Endothelial cell of umbilical vein (primary cell): Measurements from ENCODE around the gene TMEM129. TPM values are rescaled to one million over a fixed set of nuclear protein-coding genes. Genes with fewer than 3 reads are reported as not detected.

Source experiments
- BruUV-seq: library from RNA; stranded (reverse); fragments of 400-500 nt; replicated peaks from 2 replicates; lab custom pipeline; 2021; lab: Mats Ljungman, UMichigan
- CTCF ChIA-PET: fragments of 300-600, 350-600 bp; sonication (Branson Sonifier 250); formaldehyde crosslinking; loops from one replicate; lab custom pipeline; 2021; ENCODE audit warnings: antibody characterized with exemption, inconsistent platforms; lab: Charles Lee
- POLR2A ChIA-PET: fragments of 300-600, 350-600 bp; sonication (Branson Sonifier 250); formaldehyde crosslinking; loops from one replicate; lab custom pipeline; 2021; ENCODE audit warnings: antibody characterized with exemption, inconsistent platforms; lab: Charles Lee
- DNase-seq: peaks from one replicate; pipeline ENCODE4 v3.0.0-alpha.2; 2011; ENCODE audit warnings: low read depth, low spot score
- FAIRE-seq: peaks from 2 replicates; lab custom pipeline; 2011; peaks lifted over from hg19 to GRCh38; lab: Jason Lieb, UNC
- H2AFZ ChIP-seq: 2 replicates; pipeline ENCODE4 v1.6.0; 2012; ENCODE audit warnings: low read depth, low read length, control low read depth, inconsistent platforms
- H3K27ac ChIP-seq: 2 replicates; pipeline ENCODE4 v1.5.1; 2011; ENCODE audit warnings: low read depth, mild to moderate bottlenecking, control low read depth, low read length, moderate library complexity; ENCODE audit not compliant: insufficient read depth
- H3K27me3 ChIP-seq, 2 experiments: 2 replicates each; pipeline versions ENCODE4 v1.6.0 to v1.6.1; 2011; ENCODE audit warnings: low read length in 2 of 2, mixed read lengths in 1 of 2; ENCODE audit not compliant: control insufficient read depth in 2 of 2, insufficient read depth in 2 of 2
- H3K36me3 ChIP-seq, 2 experiments: 2 replicates in 1 of 2; 3 replicates in 1 of 2; pipeline ENCODE4 v1.5.1; 2011; ENCODE audit warnings: low read length in 2 of 2, mild to moderate bottlenecking in 1 of 2, moderate library complexity in 1 of 2; ENCODE audit not compliant: control insufficient read depth in 2 of 2, insufficient read depth in 2 of 2; ENCODE audit errors: extremely low read depth in 1 of 2
- H3K4me1 ChIP-seq: 3 replicates; pipeline ENCODE4 v1.5.1; 2011; ENCODE audit warnings: mild to moderate bottlenecking, low read length; ENCODE audit not compliant: control insufficient read depth, insufficient read depth; ENCODE audit errors: extremely low read depth
- H3K4me2 ChIP-seq: 2 replicates; pipeline ENCODE4 v1.6.1; 2011; ENCODE audit warnings: low read length, control low read depth, mixed read lengths; ENCODE audit not compliant: insufficient read depth
- H3K4me3 ChIP-seq, 3 experiments: fragments of 200-600 bp in 1 of 3; sonication (generic), shearing (Covaris generic) in 1 of 3; replicated peaks in 1 of 3; 2 replicates each; pipeline ENCODE4 v1.5.1; 2011 to 2016; ENCODE audit warnings: control low read depth in 3 of 3, low read length in 3 of 3, mild to moderate bottlenecking in 2 of 3, inconsistent platforms in 1 of 3, low read depth in 1 of 3, moderate library complexity in 1 of 3; ENCODE audit not compliant: insufficient read depth in 1 of 3
- H3K79me2 ChIP-seq: 2 replicates; pipeline ENCODE4 v1.6.0; 2012; ENCODE audit warnings: low read length, inconsistent platforms; ENCODE audit not compliant: control insufficient read depth, insufficient read depth
- H3K9ac ChIP-seq: replicated peaks from 2 replicates; pipeline ENCODE3; 2011; ENCODE audit warnings: low read length, control low read depth; ENCODE audit not compliant: insufficient read depth; ENCODE audit errors: extremely low read depth
- H3K9me1 ChIP-seq: replicated peaks from 3 replicates; pipeline ENCODE4 v1.6.0; 2011; ENCODE audit warnings: mild to moderate bottlenecking, low read length; ENCODE audit not compliant: control insufficient read depth, insufficient read depth; ENCODE audit errors: extremely low read depth
- H3K9me3 ChIP-seq: replicated peaks from 2 replicates; pipeline ENCODE4 v1.5.1; 2012; ENCODE audit warnings: low read length, inconsistent platforms; ENCODE audit not compliant: control insufficient read depth, insufficient read depth
- H4K20me1 ChIP-seq: replicated peaks from 2 replicates; pipeline ENCODE3; 2011; ENCODE audit warnings: mild to moderate bottlenecking, low read length; ENCODE audit not compliant: control insufficient read depth, insufficient read depth; ENCODE audit errors: extremely low read depth
- EZH2 ChIP-seq: IDR thresholded peaks from 2 replicates; pipeline ENCODE4 v1.6.1; 2012; ENCODE audit warnings: borderline replicate concordance, low read depth, mild to moderate bottlenecking, moderate library complexity, low read length, inconsistent platforms; ENCODE audit not compliant: severe bottlenecking
- FOS ChIP-seq: IDR thresholded peaks from 2 replicates; pipeline ENCODE4 v1.6.1; 2011; ENCODE audit warnings: mild to moderate bottlenecking, low read length, moderate library complexity, borderline replicate concordance; ENCODE audit not compliant: insufficient read depth
- GATA2 ChIP-seq: IDR thresholded peaks from 2 replicates; pipeline ENCODE4 v1.7.0; 2011; ENCODE audit warnings: low read depth, mild to moderate bottlenecking, moderate library complexity, mixed read lengths, low read length; ENCODE audit not compliant: insufficient read length, insufficient read depth
- JUN ChIP-seq: IDR thresholded peaks from 2 replicates; pipeline ENCODE4 v1.6.1; 2011; ENCODE audit warnings: borderline replicate concordance, low read depth; ENCODE audit not compliant: insufficient read length, insufficient read depth
- MYC ChIP-seq: IDR thresholded peaks from one replicate; pipeline ENCODE4 v1.6.1; 2011; ENCODE audit warnings: mild to moderate bottlenecking, low read depth, low read length
- POLR2A ChIP-seq: IDR thresholded peaks from 2 replicates; pipeline ENCODE4 v1.6.1; 2012; ENCODE audit warnings: low read depth, mild to moderate bottlenecking, control low read depth, low read length
- POLR2AphosphoS5 ChIP-seq: IDR thresholded peaks from 2 replicates; pipeline ENCODE4 v1.6.1; 2012; ENCODE audit warnings: low read depth, mild to moderate bottlenecking, control low read depth, low read length, moderate library complexity; ENCODE audit not compliant: insufficient read depth
- dilution Hi-C: fragments of 300-500 bp; cut with MboI; formaldehyde crosslinking; loops from one replicate; pipeline ENCODE4 v1.15.0; 2019; ENCODE audit warnings: low sequenced_read_pairs; ENCODE audit not compliant: extremely low pct_ligation_motif_present
- intact Hi-C: fragments of 100-400 bp; cut with micrococcal nuclease; formaldehyde crosslinking; loops from one replicate; pipeline ENCODE4 v1.10.0; 2022
- polyA plus RNA-seq, 4 experiments: library from polyadenylated mRNA; depleted of rRNA in 3 of 4; stranded (reverse) in 3 of 4; unstranded in 1 of 4; fragments of >200 nt; gene quantifications; 2 replicates each; pipeline versions ENCODE4 v1.2.1 to v1.2.3, GENCODE V29; 2011 to 2012; ENCODE audit warnings: missing spikeins in 1 of 4
- total RNA-seq: library from RNA; stranded (reverse); gene quantifications from 2 replicates; pipeline ENCODE4 v1.2.3, GENCODE V29; 2021
- TF ChIP-seq, protein P1 (sequence below), 2 donors: IDR thresholded peaks; 1 replicate in 1 of 2; 2 replicates in 1 of 2; pipeline ENCODE4 v1.5.1; 2011; ENCODE audit warnings: low read length in 2 of 2, mild to moderate bottlenecking in 2 of 2, moderate library complexity in 2 of 2, control low read depth in 1 of 2, inconsistent platforms in 1 of 2, low read depth in 1 of 2; ENCODE audit not compliant: insufficient read depth in 1 of 2; ENCODE audit errors: extremely low read depth in 1 of 2
- TF ChIP-seq, protein P2 (sequence below): IDR thresholded peaks from 2 replicates; pipeline ENCODE4 v1.6.1; 2011; ENCODE audit not compliant: insufficient read depth, insufficient read length

Gene TMEM129
- total and polyA plus RNA-seq, 2 donors (not counting 3 experiments of a cell fraction or from before 2014, with no cell fraction given) = 23.2 to 33.2 TPM

DNA sequence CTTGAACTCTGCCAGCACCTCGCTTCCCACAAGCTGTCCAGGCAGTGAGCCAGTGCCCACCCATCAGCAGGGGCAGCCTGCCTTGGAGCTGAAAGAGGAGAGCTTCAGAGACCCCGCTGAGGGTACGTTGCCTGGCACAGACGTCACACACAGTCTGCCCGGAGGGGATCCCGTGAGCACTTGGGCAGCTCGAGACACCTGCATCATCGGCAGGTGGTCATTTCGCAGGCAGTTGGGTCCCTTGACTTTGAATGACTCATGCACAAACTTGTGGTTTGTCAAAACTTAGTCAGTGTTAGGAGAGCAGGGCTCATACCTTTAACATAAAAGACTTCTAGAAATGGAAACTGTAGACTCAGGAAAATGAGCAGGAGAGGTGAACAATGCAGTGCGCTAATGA is 10.1 kb upstream of the TMEM129 start:
- no peak overlapping the region for H3K27ac ChIP-seq
- no TSS peak for BruUV-seq
- H3K4me1 ChIP-seq = peaks cover 35% of the 10 kb centered on the region
- H3K9ac ChIP-seq = no peak overlapping the region
- H3K4me2 ChIP-seq = no peak overlapping the region
- DNase-seq = no peak
- CTCF ChIA-PET = interaction anchor here (12.0 kb wide), 1 partner anchor 39 kb away, joined by 347 read pairs; no protein-coding TSS in a partner anchor
- no peak for TF ChIP-seq FOS
- TF ChIP-seq JUN = no peak
- TF ChIP-seq POLR2AphosphoS5 = no peak
- TF ChIP-seq GATA2 = no peak
- TF ChIP-seq EZH2 = no peak
- TF ChIP-seq, protein P1, sequence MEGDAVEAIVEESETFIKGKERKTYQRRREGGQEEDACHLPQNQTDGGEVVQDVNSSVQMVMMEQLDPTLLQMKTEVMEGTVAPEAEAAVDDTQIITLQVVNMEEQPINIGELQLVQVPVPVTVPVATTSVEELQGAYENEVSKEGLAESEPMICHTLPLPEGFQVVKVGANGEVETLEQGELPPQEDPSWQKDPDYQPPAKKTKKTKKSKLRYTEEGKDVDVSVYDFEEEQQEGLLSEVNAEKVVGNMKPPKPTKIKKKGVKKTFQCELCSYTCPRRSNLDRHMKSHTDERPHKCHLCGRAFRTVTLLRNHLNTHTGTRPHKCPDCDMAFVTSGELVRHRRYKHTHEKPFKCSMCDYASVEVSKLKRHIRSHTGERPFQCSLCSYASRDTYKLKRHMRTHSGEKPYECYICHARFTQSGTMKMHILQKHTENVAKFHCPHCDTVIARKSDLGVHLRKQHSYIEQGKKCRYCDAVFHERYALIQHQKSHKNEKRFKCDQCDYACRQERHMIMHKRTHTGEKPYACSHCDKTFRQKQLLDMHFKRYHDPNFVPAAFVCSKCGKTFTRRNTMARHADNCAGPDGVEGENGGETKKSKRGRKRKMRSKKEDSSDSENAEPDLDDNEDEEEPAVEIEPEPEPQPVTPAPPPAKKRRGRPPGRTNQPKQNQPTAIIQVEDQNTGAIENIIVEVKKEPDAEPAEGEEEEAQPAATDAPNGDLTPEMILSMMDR (IDR thresholded peaks at IDR 0.05; ENCODE audit: extremely low read depth in 1 of 2, insufficient read depth in 1 of 2, low read depth in 1 of 2, low read length in 2 of 2) = no peak
- TF ChIP-seq MYC = no peak
- TF ChIP-seq, protein P2, sequence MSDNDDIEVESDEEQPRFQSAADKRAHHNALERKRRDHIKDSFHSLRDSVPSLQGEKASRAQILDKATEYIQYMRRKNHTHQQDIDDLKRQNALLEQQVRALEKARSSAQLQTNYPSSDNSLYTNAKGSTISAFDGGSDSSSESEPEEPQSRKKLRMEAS = no peak
- no peak for TF ChIP-seq POLR2A
- peaks cover 10 to 18% of the 10 kb centered on the region in 2 experiments for H3K36me3 ChIP-seq
- H3K9me1 ChIP-seq = no peaks in the 10 kb centered on the region
- no peak overlapping the region for H3K4me3 ChIP-seq
- intact Hi-C loops (no loop called here), dilution Hi-C loops (no loop called here)
- FAIRE-seq = no peak
- no peaks in the 10 kb centered on the region for H3K9me3 ChIP-seq
- H3K27me3 ChIP-seq = no peaks in the 10 kb centered on the region
- POLR2A ChIA-PET = no interaction called here
- H3K79me2 ChIP-seq = peaks cover 64% of the 10 kb centered on the region
- no peaks in the 10 kb centered on the region for H4K20me1 ChIP-seq
- H2AFZ ChIP-seq = no peak overlapping the region
